Superior temporal gyrus (tissue), 1 donor: ENCODE data around the gene LSM14B.
A peak's percentile ranks its signal among the peaks of the same experiment; 100 is the strongest.
"Not testable (repeated sequence)": the region's sequence is repeated elsewhere in the genome, so short reads cannot be mapped to it uniquely, and the experiment has no call there.

ENCODE experiments used
- DNase-seq: peaks from one replicate; pipeline ENCODE4 v3.0.0-alpha.2; 2016; ENCODE audit errors: extremely low spot score

The LSM14B gene

DNA sequence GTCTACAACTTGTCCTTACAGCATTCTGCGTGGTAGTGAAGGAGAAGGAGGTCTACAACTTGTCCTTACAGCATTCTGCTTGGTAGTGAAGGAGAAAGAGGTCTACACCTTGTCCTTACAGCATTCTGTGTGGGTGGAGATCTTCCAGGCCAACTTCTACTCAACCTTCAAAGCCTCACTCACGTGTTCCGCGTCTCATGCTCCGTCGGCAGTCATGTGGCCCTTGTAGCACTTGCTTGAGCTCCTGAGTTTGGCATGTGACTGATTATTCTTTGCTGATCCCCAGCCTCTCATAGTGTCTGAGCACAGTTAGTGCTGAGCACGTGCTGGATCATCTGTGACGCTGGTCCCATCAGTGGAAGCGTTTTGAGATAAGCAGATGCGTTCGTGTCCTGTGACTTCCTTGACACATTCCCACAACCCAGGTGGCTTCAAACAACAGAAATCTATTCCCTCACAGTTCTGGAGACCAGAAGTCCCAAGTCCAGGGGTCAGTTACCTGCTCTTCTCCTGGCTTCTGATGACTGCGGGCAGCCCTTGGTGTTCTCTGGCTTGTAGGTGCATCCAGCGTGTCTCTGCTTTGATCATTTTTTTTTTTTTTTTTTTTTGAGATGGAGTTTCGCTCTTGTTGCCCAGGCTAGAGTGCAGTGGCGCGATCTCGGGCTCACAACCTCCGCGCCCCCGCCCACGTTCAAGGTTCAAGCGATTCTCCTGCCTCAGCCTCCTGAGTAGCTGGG lies 23.9 kb downstream of the LSM14B start:
- DNase-seq = no peak

DNA sequence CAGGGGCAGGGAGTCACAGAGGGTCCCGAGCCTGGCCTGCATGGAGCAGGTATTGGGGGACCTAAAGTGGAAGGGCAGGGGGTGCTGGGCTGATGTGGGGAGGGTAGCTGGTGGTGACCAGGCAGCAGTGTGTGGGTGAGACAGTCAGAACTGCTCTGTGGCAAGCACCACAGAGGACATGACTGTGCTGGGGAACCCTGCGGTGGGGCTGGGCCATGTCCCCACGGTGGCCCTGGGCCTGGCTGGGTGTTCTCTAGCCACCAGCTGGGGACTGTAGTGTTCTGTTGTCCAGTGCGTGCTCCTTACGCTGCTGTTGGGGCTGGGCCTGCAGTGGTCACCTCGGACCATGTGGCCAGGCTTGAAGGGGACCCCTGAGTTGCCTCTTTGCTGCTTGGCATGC lies 24.9 kb downstream of the LSM14B start:
- no peak for DNase-seq

DNA sequence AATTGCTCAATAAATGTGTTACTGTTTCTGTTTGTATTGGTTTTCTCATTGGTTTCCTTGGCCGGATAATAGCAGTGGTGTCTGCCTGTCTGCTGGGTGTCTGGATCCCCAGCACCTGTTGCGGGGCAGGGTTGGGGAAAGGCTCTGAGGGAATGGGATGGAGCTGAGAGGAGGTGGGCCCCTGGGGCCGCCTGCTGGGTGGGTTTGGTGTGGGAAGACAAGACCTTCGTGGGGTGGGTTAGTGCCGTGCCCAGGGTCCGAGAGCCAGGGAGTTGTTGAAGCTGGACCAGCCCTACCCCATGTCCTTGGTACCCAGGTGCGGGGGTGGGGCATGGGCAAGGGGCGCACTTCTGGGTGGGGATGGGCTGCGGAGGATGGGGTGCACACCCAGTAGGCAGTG lies 25.3 kb downstream of the LSM14B start:
- DNase-seq = no peak

DNA sequence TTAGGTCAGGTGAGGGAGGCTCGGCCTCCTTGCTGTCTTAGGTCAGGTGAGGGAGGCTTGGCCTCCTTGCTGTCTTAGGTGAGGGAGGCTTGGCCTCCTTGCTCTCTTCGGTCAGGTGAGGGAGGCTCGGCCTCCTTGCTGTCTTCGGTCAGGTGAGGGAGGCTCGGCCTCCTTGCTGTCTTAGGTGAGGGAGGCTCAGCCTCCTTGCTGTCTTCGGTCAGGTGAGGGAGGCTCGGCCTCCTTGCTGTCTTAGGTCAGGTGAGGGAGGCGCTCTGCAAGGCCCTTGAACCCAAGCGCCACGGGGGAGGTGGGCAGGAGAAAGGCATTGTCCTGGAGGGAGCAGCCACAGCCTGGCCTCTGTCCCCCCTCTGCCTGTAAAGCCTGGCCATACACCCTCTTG lies 26.1 kb downstream of the LSM14B start:
- not testable (repeated sequence) for DNase-seq

- DNase-seq = no peak
Observed at GRCh38 chr20:62148908-62149314, 26.6 kb downstream of the LSM14B start.

DNA sequence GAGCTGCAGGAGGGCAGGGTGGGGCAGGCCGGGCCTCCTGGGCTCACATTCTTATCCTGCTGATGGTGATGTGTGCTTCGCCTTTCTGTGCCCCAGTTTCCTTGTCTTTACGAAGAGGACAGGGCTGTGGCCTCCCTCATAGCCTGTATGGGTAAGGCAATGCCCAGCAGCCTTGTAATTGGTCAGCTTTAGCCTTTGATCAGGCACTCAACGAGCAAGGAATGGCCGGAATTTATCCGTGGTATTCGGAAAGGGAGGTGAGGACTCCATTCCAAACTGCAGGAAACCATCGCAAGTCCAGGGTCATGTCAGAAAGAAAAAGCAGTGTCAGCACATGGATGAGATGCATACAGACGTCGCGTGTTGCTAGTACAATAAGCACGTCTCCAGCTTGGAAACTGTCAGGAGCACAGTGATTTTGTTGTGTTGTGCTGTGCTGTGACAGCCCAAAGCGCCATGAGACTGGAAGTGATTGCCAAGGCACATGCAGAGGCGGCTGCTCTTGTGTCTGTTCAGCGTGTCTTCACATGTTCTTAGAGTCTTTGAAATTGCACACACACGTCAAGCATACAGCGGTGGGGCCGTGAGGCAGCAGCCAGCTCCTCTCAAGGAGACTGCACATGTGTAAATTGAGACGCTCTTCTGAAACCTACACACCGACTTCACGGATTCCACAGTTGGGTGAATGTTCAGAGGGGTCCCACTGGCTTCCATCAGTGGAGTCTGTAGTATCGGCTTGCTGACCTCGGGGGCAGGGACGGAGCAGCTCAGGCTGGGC lies 27.4 kb downstream of the LSM14B start:
- peak; percentile 25 for DNase-seq

GRCh38 chr20:62150310-62150575 lies 28.0 kb downstream of the LSM14B start:
- no peak for DNase-seq

DNA sequence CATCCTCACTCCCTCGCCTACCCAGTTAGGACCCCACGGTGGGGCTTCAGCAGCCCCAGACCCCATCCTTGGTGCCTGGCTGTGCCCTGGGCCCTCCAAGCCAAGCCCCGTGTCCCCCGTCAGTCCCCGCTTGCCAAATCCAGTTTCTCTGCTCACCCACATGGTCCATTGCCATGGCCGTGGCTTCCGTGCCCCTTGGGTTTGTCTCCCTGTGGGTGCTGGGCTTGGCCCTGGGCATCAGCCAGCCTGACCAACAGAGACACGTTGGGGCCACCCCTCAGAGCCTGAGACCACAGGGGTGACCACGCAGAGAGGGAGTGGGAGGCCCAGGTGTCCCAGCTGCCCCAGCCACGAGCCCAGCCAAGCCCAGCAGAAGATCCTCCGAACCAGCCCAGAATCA lies 28.9 kb downstream of the LSM14B start:
- DNase-seq = no peak

DNA sequence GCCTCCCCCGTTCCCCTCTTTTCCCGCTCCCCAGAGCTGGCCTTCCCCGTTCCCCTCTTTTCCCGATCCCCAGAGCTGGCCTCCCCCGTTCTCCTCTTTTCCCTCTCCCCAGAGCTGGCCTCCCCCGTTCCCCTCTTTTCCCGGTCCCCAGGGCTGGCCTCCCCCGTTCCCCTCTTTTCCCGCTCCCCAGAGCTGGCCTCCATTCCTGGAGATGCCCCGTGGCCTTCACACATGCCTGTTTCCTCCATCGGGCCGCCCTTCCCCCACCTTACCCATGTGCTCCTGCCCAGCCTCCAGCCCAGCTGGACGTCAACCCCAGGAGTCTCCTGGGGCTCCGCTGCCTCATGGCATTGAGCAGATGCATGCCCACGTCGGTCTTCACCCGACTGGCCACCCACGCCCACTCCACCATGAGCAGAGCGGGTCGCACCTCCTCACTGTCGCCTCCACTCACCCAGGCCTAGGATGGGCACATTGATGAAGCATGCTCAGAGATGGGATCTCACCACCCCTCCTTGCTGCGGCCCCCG lies 29.6 kb downstream of the LSM14B start:
- no peak for DNase-seq

DNA sequence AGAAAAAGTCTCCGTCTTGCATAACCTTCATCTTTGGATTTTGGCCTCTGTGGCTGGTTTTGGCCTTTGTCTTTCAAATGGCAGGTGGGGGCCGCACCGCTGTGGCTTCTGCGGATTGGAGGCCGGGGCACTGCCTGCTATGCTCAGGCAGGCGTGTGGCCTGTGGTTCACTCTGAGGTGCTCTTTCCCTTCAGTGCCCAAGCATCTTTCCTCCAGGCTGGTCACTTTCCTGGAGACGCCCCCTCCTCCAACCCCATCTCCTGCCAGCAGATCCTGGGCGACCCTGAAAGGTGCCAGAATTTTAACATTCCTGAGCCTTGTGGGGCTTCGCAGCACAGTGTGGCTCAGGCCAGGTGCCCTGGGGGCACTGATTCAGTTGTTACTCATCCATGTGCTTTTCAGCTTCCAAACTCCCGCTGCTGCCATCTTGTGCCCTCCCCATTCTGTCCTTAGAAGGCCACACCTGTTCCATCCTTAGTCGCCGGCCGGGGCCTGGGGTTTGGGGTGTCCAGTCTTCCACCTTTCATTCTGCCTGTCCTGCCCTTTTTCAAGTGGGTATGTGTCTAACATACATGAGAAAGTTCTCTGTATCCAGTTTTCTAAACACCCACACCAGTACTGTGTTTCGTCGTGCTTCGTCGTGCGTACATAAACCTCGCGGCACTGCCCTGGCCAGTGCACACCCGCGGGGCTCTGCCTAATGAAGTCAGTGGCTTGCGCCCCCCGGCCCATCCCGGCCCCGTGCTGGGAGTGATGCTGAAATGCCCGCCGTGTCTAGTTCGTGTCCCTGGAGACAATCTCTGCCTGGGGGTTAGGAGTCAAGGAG lies 33.4 kb downstream of the LSM14B start:
- no peak for DNase-seq

- no peak for DNase-seq
Observed at GRCh38 chr20:62156254-62156556, 33.9 kb downstream of the LSM14B start.

GRCh38 chr20:62156592-62157386 lies 34.5 kb downstream of the LSM14B start:
- peak; percentile 39 for DNase-seq

DNA sequence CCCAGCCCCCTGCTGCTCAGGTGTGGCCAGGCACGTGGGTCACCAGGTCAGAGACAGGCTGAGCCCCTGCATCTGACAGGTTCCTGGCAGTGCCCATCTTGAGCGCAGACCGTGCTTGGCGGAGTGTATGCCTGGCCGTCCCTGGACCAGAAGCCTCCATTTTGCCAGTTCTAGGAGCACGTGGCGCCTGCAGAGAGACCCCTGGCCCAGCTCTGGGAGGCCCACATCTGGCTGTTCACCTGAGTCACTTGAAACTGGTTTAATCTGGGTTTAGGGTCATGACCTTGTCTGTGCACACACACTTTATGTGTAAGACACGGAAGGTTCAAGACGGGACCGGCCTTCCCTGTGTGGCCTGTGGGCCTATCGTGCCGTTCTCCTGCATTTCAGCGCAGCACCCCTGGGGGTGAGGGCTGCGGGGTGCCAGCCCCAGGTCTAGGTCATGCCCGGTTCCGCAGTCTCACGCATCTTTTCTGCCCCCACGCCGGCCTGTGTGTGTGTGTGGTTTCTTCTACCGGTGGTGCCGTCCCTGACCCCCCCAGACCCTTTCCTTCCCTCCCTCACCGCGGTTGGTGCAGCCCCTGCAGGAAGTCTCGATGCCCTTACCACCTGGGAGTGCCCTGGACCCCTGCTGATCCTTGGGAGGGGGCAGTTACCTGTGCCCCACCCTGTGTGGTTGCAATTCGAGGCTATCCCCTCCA lies 35.3 kb downstream of the LSM14B start:
- no peak for DNase-seq

- DNase-seq = no peak
Observed at GRCh38 chr20:62158088-62158400, 35.8 kb downstream of the LSM14B start.

DNA sequence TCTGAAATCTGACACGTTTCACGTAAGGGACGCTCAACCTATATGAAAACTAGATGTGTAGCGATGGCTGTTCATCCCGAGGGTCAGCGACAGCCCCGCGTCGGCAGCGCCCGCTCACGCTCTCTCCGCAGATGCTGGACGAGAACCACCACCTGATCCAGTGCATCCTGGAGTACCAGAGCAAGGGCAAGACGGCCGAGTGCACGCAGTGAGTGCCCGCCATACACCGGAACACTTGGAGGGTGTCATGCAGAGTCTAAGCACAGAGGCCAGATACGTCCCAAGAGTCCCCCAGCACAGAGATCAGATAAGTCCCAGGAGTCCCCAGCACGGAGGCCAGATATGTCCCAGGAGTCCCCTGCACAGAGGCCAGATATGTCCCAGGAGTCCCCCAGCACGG lies 36.3 kb downstream of the LSM14B start:
- no peak for DNase-seq

DNA sequence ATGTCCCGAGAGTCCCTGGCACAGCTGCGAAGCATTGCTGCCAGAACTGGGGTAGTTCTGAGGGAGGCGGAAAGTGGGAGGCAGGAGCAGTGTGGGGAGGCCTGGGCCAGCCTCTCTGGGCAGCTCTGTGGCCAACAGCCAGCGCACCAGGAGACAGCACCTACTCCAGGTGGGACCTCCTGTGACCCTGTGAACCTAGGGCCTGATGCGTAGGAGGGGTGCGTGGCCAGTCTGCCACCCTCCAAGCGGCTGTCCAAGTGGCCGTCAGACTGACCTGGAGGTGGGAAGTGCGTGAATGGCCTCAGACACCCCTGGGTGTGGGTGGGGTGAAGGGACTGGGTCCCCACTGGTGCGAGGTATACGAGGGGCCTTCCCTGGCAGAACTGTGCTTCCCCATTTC lies 36.8 kb downstream of the LSM14B start:
- no peak for DNase-seq

- no peak for DNase-seq
Observed at GRCh38 chr20:62159839-62160238, 37.6 kb downstream of the LSM14B start.

DNA sequence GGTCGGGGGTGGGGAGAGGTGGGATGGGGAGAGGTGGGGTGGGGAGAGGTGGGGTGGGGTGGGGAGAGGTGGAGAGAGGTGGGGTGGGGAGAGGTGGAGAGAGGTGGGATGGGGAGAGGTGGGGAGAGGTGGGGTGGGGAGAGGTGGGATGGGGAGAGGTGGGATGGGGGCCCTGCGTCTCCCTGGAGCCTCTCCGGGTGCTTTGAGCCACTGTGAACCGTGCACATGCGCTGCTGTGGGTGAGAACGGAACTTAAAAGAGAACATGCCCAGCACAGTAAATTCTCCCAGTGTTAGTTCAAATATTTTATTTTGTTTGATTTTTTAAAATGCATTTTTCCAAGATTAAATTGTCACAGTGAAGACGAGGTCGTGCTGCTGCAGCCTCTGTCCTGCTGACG lies 38.0 kb downstream of the LSM14B start:
- no peak for DNase-seq

DNA sequence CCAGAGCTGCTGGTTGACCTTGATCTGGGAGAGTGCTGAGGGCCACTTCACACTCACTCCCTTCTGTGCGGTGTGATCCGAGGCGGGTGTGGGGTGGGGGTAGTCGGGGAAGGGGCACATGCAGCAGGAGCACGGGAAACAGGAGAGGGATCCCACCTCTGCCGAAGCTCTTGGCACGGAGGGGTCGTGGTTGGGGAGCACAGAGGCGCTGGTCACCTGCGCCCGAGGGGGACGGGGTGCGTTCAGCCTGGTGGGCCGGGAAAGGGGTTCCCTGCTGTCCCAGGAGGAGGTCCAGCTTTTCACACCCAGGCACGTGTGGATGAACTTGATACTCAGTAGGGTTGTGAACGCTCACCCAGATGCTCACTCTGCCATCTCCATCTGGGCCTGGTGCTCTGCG lies 38.6 kb downstream of the LSM14B start:
- DNase-seq = no peak

- no peak for DNase-seq
Observed at GRCh38 chr20:62161347-62161746, 39.1 kb downstream of the LSM14B start.

GRCh38 chr20:62162765-62163484 lies 40.6 kb downstream of the LSM14B start:
- DNase-seq = no peak
